Fibroblast of lung (primary cell): ENCODE results near the gene TAOK2. TPM values are rescaled to one million over a fixed set of nuclear protein-coding genes. Genes with fewer than 3 reads are reported as not detected.

Source experiments
- DNase-seq, 2 donors: peaks; one replicate each; pipeline versions ENCODE4 v3.0.0 to v3.0.0-alpha.2; 2010; ENCODE audit warnings: low read depth in 2 of 2
- H2AFZ ChIP-seq: 2 replicates; pipeline ENCODE4 v1.5.1; 2012; ENCODE audit warnings: low read length, control low read depth, inconsistent platforms
- H3K27ac ChIP-seq: 2 replicates; pipeline ENCODE4 v1.5.1; 2011; ENCODE audit warnings: low read length, control low read depth; ENCODE audit not compliant: insufficient read depth
- H3K27me3 ChIP-seq: 2 replicates; pipeline ENCODE4 v1.5.1; 2011; ENCODE audit warnings: mild to moderate bottlenecking, low read length; ENCODE audit not compliant: control insufficient read depth, insufficient read depth
- H3K36me3 ChIP-seq: 2 replicates; pipeline ENCODE4 v1.5.1; 2011; ENCODE audit warnings: low read length; ENCODE audit not compliant: control insufficient read depth, insufficient read depth
- H3K4me1 ChIP-seq: 2 replicates; pipeline ENCODE4 v1.5.1; 2011; ENCODE audit warnings: low read length; ENCODE audit not compliant: control insufficient read depth, insufficient read depth; ENCODE audit errors: extremely low read depth
- H3K4me2 ChIP-seq: 2 replicates; pipeline ENCODE4 v1.5.1; 2011; ENCODE audit warnings: low read length, control low read depth; ENCODE audit not compliant: insufficient read depth; ENCODE audit errors: extremely low read depth
- H3K4me3 ChIP-seq, 4 experiments: fragments of 200-600 bp in 1 of 4; sonication (generic) in 1 of 4; replicated peaks in 1 of 4; 2 replicates each; pipeline ENCODE4 v1.5.1; 2011 to 2016; ENCODE audit warnings: low read length in 4 of 4, low read depth in 3 of 4, mild to moderate bottlenecking in 3 of 4, control low read depth in 2 of 4, inconsistent platforms in 1 of 4, mixed read lengths in 1 of 4; ENCODE audit not compliant: insufficient read depth in 1 of 4; ENCODE audit errors: control extremely low read depth in 1 of 4
- H3K79me2 ChIP-seq: 2 replicates; pipeline ENCODE4 v1.5.1; 2012; ENCODE audit warnings: mild to moderate bottlenecking, low read length, inconsistent platforms; ENCODE audit not compliant: control insufficient read depth, insufficient read depth
- H3K9ac ChIP-seq: 2 replicates; pipeline ENCODE4 v1.5.1; 2011; ENCODE audit warnings: mild to moderate bottlenecking, low read length, control low read depth; ENCODE audit not compliant: insufficient read depth
- H3K9me3 ChIP-seq: 2 replicates; pipeline ENCODE4 v1.5.1; 2012; ENCODE audit warnings: low read depth, low read length; ENCODE audit not compliant: control insufficient read depth, insufficient read depth
- H4K20me1 ChIP-seq: 2 replicates; pipeline ENCODE4 v1.5.1; 2011; ENCODE audit warnings: low read length; ENCODE audit not compliant: control insufficient read depth, insufficient read depth; ENCODE audit errors: extremely low read depth
- CTCF ChIP-seq, 2 donors: IDR thresholded peaks in 1 of 2; conservative IDR thresholded peaks in 1 of 2; 1 replicate in 1 of 2; 2 replicates in 1 of 2; pipeline ENCODE4 v1.5.1; 2011 to 2012; ENCODE audit warnings: low read length in 2 of 2, control low read depth in 1 of 2, inconsistent platforms in 1 of 2, low read depth in 1 of 2, mild to moderate bottlenecking in 1 of 2
- EZH2 ChIP-seq: IDR thresholded peaks from 2 replicates; pipeline ENCODE4 v1.5.1; 2012; ENCODE audit warnings: low read length, control low read depth, mild to moderate bottlenecking; ENCODE audit errors: missing control alignments
- polyA plus RNA-seq, 2 donors: library from polyadenylated mRNA; depleted of rRNA in 1 of 2; stranded (reverse) in 1 of 2; unstranded in 1 of 2; fragments of >200 nt; gene quantifications; 2 replicates each; pipeline ENCODE4 v1.2.1, GENCODE V29; 2011 to 2012; ENCODE audit warnings: missing spikeins in 1 of 2
- total RNA-seq: library from RNA; depleted of rRNA; stranded (reverse); fragments of >200 nt; gene quantifications from 2 replicates; pipeline ENCODE4 v1.2.1, GENCODE V29; 2014

TAOK2 gene
- total and polyA plus RNA-seq, 2 donors (not counting 1 experiment from before 2014, with no cell fraction given): 12.3 to 41.3 TPM

GRCh38 chr16:29986231-29986630, 12.6 kb downstream of the TAOK2 start:
- no peak overlapping the region for H3K27ac ChIP-seq
- no peaks in the 10 kb centered on the region for H3K79me2 ChIP-seq
- no peak overlapping the region for H3K4me2 ChIP-seq
- no peaks in the 10 kb centered on the region for H3K9me3 ChIP-seq
- H4K20me1 ChIP-seq: no peaks in the 10 kb centered on the region
- H3K36me3 ChIP-seq: peaks cover 42% of the 10 kb centered on the region
- no peak for TF ChIP-seq CTCF (conservative IDR thresholded peaks at IDR 0.05 in 1 of 2, IDR thresholded peaks at IDR 0.05 in 1 of 2; ENCODE audit: low read depth in 1 of 2, low read length in 2 of 2)
- H3K9ac ChIP-seq: no peak overlapping the region
- no peaks in the 10 kb centered on the region for H3K27me3 ChIP-seq
- DNase-seq: no peak
- H3K4me1 ChIP-seq: no peaks in the 10 kb centered on the region
- no peak overlapping the region for H3K4me3 ChIP-seq
- H2AFZ ChIP-seq: no peak overlapping the region

DNA sequence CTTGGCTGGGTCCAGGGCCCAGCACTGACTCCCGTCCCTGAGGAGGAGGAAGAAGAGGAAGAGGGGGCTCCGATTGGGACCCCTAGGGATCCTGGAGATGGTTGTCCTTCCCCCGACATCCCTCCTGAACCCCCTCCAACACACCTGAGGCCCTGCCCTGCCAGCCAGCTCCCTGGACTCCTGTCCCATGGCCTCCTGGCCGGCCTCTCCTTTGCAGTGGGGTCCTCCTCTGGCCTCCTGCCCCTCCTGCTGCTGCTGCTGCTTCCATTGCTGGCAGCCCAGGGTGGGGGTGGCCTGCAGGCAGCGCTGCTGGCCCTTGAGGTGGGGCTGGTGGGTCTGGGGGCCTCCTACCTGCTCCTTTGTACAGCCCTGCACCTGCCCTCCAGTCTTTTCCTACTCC, 13.3 kb downstream of the TAOK2 start:
- H2AFZ ChIP-seq: no peak overlapping the region
- H3K4me3 ChIP-seq: no peak overlapping the region
- no peak for TF ChIP-seq EZH2
- no peak for TF ChIP-seq CTCF (conservative IDR thresholded peaks at IDR 0.05 in 1 of 2, IDR thresholded peaks at IDR 0.05 in 1 of 2; ENCODE audit: low read depth in 1 of 2, low read length in 2 of 2)
- no peaks in the 10 kb centered on the region for H3K9me3 ChIP-seq
- no peaks in the 10 kb centered on the region for H3K27me3 ChIP-seq
- peaks cover 36% of the 10 kb centered on the region for H3K36me3 ChIP-seq
- no peaks in the 10 kb centered on the region for H4K20me1 ChIP-seq
- no peaks in the 10 kb centered on the region for H3K79me2 ChIP-seq
- no peak overlapping the region for H3K27ac ChIP-seq
- no peak overlapping the region for H3K9ac ChIP-seq
- DNase-seq: no peak
- H3K4me2 ChIP-seq: no peak overlapping the region
- no peaks in the 10 kb centered on the region for H3K4me1 ChIP-seq

- TF ChIP-seq EZH2: no peak
- TF ChIP-seq CTCF (conservative IDR thresholded peaks at IDR 0.05 in 1 of 2, IDR thresholded peaks at IDR 0.05 in 1 of 2; ENCODE audit: low read depth in 1 of 2, low read length in 2 of 2): no peak
- Histone ChIP-seq H3K9me3 (no peaks in the 10 kb centered on the region), H2AFZ (no peak overlapping the region), H3K79me2 (no peaks in the 10 kb centered on the region), H3K36me3 (peaks cover 38% of the 10 kb centered on the region), H4K20me1 (no peaks in the 10 kb centered on the region), H3K27ac (no peak overlapping the region), H3K27me3 (no peaks in the 10 kb centered on the region), H3K4me1 (no peaks in the 10 kb centered on the region), H3K9ac (no peak overlapping the region), H3K4me3 (no peak overlapping the region), H3K4me2 (no peak overlapping the region)
- DNase-seq: no peak
These were observed 13.9 kb downstream of the TAOK2 start for GRCh38 chr16:29987371-29988085.
